Measurements from ENCODE around the gene DVL3.

DNA sequence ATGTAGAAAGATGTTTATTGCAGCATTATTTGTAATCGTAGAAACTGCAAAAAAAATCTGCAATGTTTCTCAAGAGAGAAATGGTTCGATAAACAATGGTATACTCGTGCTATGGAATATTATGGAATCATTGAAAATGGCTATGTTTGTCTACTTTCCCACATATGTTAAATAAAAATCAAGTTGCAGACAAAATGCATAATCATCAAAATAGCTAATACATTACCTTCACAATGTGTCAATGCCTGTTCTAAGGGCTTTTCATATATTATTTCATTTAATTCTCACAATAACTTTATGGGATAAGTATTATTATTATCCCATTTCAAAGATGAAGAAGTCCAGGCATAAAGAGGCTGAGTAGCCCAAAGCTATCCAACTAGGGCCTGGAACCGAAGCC is 22.2 kb upstream of the DVL3 start:
- TF ChIP-seq GATA2 (IDR thresholded peaks at IDR 0.05; ENCODE audit: low read depth, low read length) (no peak), GATA3 (IDR thresholded peaks at IDR 0.05; ENCODE audit: low read depth, low read length) (no peak)

All from SH-SY5Y (cell line).